SHP77 treated with DMSO at 0.1 percent for 48 hours (cell line): ENCODE data around the gene RARA.

ENCODE experiments used
- DNase-seq: peaks from one replicate; lab custom pipeline; 2025; lab: John Stamatoyannopoulos, UW

RARA gene

DNA sequence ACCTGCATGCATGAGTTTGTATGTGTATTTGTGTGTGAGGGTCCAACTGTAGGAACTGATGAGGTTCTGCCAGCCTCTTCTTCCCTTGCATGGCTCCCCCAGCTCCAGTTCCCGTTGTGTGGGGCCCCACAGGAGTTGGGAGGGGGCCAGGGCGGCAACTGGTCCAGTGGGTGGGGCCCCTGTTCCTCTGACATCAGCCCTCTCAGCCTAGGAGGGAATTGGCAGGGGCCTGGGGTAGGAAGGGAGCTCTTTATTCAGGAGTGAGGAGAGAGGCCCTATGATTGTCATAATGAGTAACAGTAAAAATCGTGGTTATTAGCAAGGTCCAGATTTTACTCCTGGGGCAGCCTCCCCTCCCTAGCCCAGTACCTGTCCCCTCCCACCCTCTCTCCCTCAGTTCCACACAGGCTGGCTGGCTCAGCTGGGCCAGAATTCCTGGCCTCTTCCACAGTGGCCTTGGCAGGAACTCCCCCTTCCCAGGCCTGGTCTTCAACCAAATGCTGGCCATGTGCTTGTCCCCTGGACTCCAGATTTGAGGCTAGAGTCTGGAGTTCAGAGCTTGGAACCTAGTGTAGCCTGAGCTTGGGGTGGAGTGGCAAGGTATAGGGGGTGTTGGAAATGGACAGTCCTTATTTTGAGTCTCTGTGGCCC lies 18.9 kb downstream of the RARA start:
- DNase-seq: no peak

DNA sequence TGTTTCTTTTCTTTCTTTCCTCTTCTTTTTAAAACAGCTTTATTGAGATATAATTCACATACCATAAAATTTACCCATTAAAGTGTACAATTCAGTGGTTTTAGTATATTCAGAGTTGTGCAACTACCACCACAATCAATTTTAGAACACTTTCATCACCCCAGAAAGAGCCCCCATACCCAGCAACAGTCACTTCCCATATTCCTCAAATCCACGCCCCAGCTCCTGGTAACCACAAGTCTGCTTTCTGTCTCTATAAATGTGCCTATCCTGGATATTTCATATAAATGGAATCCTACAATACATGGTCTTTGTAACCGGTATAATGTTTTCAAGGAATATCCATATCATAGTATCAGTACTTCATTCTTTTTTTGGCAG lies 19.4 kb downstream of the RARA start:
- DNase-seq: no peak

DNA sequence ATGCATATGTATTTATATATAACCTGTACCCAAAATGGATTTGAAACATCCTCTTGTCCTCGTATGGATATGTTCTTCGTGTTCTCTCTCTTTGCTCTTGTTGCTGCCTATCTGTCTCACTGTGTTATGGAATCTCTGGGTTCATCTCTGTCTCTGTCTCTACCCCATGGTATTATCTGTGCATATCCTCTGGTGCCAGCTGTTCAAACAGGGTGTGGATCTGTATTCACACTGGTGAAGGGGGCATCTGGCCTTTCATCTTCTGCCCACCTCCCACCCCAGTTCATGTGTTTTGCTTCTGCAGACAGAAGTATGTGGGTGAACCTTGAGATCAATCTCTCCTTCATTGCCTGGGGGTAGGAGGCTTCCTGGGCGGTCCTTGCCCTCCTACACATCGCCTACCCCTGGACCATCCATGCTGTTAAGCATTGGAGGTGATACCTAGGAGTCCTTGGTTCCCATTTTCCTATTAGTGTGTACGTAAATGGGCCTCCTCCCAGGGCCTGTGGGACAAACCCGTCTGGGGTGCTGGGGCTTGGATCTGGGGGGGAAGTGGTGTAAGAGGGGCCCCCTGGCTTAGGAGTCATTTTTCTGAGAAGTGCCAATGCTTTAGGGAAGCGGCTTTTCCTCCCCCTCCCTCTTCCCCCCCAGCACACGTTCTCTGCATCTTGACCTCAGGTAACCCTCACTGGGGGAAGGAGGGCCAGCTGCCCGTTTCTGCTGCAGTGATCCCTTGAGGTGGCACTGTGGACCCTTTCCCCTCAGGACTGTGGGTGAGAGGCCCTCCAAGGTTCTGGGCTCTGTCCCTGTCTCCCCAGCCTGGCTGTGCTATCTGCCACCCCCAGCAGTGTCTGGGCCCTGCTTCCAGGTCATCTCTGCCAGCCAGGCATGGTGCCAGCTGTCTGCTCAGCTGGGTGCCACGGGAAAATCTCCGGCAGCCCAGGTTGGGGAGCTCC lies 21.1 kb downstream of the RARA start:
- DNase-seq: no peak

DNA sequence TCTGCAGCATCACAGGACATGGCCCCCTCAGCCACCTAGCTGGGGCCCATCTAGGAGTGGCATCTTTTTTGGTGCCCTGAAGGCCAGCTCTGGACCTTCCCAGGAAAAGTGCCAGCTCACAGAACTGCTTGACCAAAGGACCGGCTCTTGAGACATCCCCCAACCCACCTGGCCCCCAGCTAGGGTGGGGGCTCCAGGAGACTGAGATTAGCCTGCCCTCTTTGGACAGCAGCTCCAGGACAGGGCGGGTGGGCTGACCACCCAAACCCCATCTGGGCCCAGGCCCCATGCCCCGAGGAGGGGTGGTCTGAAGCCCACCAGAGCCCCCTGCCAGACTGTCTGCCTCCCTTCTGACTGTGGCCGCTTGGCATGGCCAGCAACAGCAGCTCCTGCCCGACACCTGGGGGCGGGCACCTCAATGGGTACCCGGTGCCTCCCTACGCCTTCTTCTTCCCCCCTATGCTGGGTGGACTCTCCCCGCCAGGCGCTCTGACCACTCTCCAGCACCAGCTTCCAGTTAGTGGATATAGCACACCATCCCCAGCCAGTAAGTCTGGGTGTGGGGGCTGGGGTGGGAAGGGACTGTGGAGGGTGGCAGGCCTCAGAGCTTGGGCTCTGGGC lies 22.0 kb downstream of the RARA start:
- DNase-seq: no peak

DNA sequence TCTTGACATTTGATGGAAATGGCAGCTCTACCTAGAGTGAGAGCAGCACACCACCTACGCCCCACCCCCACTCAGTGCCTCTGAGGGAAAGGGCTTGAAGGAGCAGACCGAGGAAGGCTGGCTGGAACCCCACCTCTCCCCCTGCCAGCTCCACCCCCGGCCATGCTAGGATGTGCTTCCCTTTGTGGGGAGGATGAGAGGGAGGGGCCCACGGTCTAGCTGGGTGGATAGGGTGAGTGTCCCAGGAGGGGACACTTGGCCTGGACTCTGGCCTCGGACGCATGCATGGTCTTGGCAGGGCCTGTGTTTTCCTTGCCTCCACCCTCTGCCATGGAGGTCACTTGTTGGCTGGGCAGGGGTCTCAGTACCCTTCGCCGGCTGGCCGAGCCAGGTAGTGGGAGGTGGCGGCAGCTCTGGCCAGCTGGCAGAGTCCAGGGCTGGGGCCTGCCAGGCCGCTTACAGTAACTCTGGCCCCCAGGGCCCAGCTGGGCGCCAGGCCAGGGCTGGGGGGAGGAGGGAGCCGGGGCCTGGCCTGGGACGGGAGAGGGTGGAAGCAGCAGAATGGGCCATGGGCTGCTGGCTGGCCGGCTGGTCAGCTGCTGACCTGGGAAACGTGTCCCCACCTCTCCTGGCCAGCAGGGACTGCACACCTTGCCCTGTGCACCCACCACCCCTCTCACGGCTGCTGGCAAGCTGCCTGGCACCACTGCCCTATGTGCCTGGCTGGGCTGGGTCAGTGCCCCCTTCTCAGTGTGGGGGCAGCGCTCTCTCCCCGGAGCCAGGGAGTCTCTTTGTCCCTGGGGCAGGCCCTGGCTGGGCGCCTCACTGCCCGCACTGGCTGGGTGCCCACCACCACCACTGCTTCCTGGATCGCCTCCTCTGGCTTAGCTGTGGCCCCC lies 23.0 kb downstream of the RARA start:
- DNase-seq: peak; percentile 38

DNA sequence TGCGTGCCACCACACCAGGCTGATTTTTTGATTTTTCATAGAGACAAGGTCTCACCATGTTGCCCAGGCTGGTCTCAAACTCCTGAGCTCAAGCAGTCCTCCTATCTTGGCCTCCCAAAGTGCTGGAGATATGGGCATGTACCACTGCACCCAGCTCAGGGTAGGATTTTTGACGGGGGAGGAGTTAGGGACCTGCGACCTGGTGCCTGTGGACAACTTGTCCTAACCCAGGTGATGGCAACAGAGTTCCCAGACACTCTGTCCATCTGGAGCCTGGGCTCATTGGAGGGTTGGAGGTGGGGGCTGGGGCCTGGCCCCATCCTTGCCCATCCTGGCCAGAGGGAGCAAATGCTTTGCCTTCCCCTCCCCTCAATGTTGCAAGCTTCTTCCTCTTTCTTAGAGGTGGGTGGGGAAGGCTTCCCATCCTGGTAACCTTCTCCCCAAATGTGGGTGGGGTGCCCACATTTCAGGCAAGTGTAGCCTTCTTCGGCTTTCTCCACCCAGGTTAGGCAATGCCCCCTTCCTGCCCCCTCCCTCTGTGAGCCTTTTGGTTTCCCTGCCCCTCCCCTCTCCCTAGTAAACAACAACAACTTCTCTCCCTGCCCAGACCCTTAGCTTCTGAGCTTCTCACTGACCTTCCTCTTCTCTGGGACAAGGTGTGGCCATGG lies 24.9 kb downstream of the RARA start:
- DNase-seq: no peak

DNA sequence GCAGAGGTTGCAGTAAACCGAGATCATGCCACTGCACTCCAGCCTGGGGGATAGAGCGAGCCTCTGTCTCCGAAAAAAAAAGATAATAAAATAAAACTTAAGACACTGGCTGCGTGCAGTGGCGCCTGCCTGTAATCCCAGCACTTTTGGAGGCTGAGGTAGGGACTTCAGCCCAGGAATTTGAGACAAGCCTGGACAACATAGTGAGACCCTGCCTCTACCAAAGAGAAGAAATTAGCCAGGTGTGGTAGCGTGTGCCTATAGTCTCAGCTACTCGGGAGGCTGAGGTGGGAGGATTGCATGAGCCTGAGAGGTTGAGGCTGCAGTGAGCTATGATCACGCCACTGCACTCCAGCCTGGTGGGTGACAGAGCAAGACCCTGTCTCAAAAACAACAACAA lies 26.6 kb downstream of the RARA start:
- no peak for DNase-seq

DNA sequence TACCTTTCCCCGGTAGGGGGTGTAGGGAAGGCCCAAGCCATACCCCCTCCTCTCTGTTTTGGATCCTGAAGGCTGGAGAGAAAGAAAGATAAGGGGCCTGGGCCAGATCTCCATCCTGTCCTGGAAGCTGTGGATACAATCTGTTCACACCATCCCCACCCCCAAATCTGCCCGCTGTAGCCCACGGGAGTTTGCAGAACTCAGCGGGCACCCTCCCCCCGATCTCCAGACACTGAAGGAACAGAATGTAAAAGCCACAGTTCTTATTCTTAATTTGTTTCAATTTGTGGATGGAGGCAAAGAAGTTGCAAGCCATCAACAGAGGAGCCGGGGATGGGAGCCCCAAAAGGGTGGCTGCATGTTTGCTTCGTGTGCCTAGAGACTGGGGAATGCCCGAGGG lies 28.4 kb downstream of the RARA start:
- no peak for DNase-seq

DNA sequence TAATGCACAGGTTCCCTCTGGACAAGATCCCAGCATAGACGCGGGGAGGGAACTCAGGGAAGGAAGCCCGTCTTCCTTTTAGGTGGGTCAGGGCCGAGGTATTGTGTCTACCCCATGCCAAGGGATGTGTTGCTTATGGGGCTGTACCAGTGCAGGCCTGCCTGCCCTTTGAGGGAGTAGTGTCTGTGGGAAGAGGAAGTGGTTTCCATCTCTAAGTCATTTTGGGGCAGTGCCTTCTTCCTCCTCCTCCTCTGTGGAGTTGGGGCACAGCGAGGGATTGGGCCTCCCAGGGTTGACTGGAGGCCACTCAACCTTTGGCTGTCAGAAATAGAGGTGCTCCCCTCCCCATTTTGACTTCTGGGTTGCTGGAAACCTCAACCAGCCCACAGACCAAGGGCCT lies 29.1 kb downstream of the RARA start:
- DNase-seq: no peak

DNA sequence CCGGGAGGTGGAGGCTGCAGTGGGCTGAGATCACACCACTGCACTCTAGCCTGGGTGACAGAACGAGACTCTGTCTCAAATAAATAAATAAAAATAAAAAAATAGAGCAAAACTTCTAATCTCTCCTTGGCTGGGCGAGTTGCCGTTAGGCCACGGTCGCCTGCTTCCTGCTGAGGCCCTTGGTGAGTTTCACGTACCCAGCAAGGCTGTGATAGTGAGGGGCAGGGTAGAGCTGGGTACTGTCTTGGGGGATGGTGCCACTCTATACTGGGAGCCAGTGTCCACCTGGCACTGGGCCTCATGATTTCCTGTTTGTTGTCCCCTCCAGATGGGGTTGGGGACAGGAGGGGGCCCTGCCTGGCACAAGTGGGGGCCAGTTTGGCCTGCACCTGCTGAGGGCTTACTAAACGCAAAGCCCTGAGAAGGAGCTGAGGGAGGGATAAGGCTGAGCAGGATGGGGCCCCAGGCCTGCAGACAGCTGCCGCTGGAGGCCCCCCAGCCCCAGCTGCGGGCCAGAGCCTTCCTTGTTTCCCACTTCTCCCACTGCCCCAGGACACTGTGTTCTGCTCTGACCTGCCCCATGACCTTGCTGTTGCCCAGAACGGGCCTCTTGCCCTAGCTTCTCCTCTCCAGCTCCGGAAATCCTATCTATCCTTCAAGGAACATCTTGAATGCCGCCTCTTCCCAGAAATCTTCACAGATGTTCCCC lies 30.1 kb downstream of the RARA start:
- no peak for DNase-seq

DNA sequence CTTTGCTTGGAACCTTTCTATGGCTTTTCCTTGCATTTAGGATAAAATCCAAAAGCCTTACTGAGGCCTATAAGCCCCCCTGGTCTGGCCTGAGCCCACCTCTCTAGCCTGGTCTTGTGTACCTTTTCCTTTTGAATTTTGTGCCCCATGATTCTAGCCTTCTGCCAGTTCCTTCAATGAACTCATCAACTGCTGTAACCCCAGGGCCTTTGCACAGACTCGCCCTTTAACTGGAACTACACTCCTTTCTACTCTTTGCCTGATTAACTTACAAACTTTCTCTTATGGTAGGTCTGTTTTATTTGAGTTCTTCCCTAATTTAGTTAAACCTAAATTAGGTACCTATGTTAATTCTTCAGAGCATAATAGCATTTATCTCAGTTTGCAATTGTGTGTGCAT lies 31.3 kb downstream of the RARA start:
- no peak for DNase-seq

DNA sequence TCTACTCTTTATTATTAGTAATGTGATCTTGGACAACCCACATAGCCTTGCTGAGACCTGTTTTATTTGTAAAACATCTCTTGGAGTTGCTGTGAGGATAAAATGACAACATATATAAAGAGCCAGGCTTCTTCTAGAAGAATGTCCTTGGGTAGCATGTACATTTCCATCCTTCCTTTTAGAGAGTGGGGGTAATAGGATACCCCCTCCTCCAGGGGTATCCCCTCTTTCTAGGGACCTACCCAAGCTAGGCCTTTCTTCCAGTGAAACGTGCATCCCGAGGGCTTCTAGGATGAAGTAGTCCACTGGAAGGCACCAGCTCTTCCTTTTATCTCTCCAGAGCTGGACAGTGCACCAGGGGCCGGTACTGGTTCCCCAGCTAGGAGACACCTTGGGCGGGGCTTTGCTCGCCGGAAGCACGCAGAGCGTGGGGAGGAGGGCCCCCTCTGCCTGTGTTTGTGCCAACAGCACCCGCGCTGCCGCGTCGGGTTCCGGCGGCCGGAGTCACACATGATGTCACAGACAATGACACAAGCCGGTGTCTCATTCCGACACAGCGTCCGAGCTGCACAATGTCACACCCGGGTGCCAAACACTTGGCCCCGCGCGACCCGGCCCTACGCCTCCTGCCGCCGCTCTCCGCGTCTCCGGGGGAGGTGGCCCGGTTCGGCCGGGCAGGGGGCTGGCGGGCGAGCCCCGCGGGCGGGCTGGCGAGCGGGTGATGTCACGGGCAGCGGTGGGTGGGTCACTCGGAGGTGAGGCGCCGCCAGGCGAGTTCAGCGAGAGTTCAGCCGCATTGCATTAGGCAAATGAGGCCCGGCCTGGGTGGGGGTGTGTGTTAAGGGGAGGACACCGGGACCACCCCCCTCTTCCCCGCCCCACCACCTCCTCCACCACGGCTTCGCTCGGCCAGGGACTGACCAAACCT lies 32.2 kb downstream of the RARA start:
- no peak for DNase-seq

DNA sequence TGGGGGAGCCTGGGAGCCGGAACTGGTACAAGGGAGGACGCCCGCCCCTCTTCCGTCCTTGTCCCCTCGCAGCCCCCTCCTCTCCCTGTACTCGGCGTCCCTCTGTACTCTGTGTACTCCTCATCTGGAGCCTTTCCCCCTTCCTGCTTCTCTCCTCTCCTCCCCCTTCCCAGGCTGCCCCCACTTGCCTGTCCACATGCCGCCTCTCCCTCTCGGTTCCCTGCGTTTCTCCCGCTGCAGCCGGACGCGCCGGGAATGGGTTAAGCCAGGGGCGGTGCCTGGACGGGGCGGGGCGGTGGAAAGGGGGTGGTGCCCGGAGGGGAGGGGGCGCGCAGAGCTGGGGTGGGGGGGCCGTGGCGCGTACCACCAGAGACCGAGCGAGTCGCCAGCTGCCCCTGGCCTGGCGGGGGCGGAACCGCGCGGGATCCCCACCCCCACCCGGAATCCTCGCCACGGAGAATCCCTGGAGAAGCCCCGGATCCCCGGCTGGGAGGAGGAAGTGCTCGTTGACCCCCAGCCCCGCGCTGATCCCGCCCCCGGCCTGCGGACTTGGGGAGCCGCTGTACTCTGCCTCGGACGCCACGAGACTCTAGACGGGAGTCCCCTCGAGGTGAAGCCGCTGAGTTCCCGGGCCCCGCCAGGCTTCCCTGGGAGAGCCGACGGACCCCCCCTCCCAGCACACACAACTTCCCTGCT lies 33.0 kb downstream of the RARA start:
- no peak for DNase-seq

DNA sequence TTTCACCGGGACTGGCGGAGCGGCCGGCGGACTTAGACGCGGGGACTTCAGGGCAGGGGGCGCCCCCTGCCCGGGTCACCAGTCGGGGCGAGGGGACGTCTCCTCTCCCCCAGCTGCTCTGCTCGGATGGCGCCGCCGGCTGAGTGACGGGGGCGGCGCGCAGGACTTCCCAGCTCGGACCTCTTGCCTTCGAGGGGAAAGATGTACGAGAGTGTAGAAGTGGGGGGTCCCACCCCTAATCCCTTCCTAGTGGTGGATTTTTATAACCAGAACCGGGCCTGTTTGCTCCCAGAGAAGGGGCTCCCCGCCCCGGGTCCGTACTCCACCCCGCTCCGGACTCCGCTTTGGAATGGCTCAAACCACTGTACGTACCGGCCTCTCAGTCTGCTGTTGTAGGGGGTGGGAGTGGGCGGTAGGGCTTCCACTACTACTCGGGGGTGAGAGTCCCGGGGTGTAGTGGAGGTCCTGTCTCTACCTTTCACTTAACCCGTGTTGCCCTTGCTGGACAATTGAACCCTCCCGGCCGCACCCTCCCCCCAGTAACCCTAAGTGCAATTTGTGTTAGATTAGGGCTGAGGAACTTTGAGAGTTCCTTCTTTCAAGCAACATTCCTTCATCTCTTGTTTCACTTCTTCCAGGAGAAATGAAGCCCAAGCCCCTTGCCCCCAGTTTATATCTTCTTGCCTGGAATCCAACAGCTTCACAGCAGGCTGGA lies 33.7 kb downstream of the RARA start:
- no peak for DNase-seq

DNA sequence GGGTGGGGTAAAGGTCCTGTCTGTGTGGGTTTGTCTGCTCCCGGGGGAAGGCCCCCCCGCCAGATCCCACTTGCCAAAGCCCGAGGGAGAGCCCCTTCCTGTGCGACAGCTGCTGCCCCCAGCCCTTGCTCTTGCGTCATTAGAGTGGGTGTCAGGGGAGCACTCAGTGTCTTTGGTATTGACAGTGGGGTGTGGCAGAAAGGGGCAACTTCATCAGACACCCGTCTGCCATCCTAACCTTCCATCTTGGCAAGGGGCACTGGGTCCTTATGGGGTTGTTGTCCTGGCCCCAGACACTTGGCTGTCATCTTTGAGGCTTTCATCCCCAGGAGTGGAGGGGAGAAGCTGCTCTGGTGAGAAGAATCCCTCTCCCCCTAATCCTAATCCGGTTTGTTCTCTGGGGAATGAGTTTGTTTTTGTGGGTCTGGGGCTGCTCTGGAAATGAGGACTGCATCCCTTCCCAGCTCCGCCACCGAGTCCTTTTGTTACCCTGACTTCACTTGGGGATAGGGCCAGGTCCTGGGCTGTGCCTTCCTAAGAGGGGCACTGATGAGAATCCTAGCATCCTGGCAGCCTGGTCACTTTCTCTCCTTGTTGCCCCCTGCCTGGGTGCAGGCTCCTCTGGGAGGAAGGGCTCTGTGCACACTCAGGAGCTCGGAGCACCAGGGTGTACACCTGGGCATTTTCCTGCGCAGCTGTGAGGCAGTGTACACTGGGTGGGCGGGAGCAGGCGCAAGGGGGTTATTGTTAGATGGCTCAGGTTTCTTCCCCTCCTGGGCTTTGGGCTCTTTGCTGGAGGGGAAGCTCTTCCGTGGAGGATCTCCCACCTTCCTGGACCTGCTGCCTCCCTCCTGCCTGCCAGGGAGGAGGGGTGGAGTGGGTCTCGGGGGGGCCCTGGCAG lies 34.5 kb downstream of the RARA start:
- DNase-seq: no peak

DNA sequence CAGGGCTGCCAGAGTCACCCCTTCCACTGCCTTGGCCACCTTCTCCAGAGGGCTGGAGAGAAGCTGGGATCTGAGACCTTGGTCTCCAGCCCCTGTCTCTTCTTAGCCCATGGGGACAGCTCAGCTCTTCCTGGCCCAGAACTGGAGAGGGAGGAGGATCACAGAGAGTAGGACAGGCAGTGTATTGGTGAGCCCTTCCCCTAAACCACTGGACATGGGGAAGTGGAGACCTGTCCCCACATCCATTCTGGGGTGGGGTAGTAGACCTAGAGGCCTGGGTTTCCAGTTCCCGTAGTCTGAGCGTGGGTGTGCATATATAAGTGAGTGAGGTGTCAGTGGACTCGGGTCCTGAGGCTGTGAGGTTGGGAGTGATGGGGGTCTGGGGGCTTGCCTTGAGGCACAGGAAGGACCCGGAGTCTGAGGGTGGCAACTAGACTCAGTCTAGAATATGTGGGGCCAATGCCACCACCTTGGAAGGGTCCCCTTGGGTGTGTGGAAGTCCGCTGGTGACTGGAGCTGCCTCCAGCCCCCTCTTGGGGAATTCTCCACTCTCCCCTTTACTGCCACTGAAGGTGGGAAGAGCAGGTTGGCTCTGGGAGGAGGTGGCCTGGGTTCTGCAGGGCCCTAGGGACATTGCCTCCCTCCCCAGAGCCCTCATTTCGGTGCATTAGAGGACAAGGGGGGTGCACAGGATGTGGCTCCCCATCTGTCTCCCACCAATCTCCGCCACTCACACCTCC lies 35.6 kb downstream of the RARA start:
- no peak for DNase-seq
